LHCN-M2 (cell line): Measurements from ENCODE around the gene IL1RAP. TPM values are rescaled to one million over a fixed set of nuclear protein-coding genes. Genes with fewer than 3 reads are reported as not detected.

Experiments used
- total RNA-seq: library from RNA; depleted of rRNA; stranded (reverse); fragments of >200 nt; gene quantifications from 2 replicates; pipeline ENCODE4 v1.2.3, GENCODE V29; 2014; rRNA removed

The IL1RAP gene
- total RNA-seq, 1 experiment from 2014 or later, result 8.0 TPM

Other genes with a start within 250 kb of the IL1RAP start
- gene CLDN1, start 191.6 kb upstream of the IL1RAP start, total RNA-seq, result 0.06 TPM in 1 of 2 replicates, not detected in the other
- gene CLDN16, start 125.9 kb upstream of the IL1RAP start, total RNA-seq, result 0.13 TPM in 1 of 2 replicates, not detected in the other
- gene TMEM207, start 64.2 kb upstream of the IL1RAP start, total RNA-seq, result not detected in 2 replicates